HG03378 (cell line): ENCODE results near the gene LAMB2.

Experiments used
- ATAC-seq: cut with Tn5 transposase; IDR thresholded peaks from one replicate; pipeline ENCODE4 v1.9.1; 2021; ENCODE audit warnings: mild to moderate bottlenecking, moderate library complexity; ENCODE audit not compliant: unreplicated experiment

The LAMB2 gene

DNA sequence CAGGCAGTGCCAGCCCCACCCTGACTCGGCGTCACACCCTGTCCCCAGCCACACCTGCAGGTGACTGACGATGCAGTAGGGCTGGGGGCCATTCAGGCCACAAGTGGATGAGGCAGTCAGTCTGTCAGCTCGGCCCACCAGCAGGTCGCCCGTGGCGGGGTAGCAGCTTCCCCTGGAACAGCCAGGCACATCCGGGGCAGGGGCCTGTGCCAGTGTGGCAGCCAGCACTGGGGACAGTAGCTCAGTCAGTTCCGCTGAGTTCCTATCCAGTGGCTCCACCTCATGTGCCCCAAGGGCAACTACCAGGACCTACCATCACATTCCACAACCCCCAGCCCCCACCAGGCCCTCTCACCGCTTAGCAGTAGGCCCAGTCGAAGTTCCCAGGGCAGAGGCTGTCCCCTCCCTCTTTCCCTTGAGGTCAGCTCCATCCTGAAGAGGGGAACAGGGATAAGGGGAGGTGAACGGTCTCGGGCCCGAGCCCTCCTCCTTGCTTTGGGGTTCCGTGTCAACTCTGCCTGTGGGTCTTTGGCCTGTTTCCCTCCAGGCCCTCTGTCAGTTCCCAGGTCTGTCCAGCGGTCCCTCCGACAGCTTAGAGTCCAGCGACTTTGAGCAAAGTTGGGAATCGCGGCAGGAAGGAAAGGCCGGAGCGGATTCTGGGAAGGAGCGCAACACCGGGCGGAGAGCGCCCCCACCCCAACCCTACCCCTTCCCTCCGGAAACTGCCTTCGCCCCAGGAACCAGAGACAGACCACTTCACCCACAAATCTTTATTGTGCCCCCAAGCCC lies at the start of gene LAMB2:
TSS of gene LAMB2 (minus strand) at position 614 of the 789 bp plus-strand sequence. CDS start at position 431, 183 bp downstream.
- ATAC-seq: no peak

DNA sequence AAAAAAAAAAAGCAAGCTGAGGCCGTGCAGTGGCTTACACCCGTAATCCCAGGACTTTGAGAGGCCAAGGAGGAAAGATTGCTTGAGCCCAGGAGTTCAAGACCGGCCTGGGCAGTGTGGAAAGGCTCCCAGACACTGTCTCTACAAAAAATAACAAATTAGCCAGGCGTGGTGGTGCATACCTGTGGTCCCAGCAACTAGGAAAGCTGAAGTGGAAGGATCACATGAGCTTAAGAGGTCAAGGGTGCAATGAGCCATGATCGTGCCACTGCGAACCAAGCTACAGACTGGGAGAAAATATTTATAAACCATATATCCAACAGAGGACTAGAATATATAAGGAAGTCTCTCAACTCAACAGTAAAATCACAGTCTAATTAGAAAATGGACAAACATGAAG lies 48.5 kb upstream of the LAMB2 start:
- no peak for ATAC-seq

DNA sequence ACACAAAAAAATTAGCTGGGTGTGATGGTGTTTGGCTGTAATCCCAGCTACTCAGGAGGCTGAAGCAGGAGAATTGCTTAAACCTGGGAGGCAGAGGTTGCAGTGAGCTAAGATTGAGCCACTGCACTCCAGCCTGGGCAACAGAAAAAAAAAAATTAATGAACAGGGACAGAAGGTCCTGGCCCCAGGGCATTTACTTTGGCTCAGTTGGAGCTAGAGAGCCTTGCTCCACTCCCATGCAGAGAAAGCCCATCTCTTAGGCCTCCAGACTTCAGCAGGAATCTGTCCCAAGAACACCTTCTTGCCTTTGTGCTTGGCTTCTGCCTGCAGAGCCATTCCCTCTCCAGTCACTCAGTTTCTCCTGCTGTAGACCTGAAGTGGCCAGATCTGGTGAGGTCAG lies 47.3 kb upstream of the LAMB2 start:
- ATAC-seq: no peak

DNA sequence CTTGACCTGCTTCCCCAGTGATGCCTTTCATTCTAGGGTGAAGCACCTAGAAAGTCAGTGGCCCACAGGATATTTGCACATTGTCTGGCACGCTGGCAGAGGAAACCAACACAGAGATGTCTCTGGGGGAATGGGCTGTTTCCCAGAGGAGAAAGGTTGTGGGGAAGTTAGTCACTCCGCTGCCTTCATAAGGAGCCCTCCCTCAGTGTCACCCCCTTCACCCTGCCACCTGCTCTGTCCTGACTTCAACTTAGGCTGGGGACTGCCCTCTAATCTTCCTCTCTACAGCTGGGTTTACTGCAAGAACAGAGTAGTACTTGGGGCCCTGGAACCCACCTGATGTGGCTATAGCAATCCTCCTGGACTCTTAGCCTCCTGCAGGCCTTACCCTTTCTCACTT lies 44.2 kb upstream of the LAMB2 start:
- no peak for ATAC-seq

DNA sequence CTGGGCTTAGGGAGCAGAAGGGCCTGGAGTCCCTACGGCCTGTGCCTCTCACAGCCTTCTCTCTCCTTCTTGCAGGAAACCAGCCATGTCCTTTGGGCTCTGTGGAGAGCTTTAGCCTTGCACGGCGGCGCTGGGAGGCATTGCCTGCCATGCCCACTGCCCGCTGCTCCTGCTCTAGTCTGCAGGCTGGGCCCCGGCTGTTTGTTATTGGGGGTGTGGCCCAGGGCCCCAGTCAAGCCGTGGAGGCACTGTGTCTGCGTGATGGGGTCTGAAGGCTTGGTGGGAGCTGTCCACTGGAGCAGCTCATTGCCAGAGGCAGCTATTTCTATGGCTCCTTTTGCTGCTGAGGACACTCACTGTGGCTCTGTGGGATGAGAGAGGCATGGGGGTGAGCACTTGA lies 42.7 kb upstream of the LAMB2 start:
- ATAC-seq: no peak

DNA sequence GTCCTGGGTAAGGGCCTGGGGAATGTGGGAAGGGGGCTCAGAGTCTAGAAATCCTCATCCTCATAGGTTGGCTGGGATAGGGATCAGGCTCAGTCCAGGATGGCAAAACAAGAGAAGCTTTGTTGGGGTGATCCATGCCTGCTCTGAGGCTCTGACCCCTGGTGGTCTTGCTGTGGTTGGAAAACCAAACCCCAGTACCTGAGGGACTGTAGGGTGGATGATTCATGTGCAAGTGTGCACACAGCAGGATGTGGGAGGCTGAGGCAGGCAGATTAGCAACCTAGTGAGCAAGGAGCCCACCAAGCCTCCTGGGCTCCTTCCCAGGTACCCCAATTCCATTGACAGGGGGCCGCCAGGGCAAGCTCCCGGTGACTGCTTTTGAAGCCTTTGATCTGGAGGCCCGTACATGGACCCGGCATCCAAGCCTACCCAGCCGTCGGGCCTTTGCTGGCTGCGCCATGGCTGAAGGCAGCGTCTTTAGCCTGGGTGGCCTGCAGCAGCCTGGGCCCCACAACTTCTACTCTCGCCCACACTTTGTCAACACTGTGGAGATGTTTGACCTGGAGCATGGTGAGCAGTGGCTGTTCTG lies 41.6 kb upstream of the LAMB2 start:
- ATAC-seq: no peak

DNA sequence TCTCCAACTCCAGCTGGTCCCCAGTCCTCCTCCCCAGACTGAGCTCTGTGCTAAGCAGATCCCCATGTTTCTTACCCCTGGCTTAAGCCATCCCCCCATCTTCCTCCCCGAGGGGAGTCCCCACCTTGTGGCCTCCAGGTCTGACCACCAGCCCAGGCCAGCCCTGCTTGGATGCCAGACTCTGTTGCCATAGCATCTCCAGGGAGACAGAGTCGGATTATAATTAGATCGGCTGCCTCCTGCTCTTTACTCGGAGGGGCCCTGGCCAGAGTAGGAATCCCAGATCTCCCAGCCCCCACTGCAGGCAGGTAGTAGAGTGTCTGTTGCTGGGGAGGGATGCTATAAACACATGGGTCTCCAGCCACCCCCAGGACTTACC lies 40.9 kb upstream of the LAMB2 start:
- ATAC-seq: no peak

DNA sequence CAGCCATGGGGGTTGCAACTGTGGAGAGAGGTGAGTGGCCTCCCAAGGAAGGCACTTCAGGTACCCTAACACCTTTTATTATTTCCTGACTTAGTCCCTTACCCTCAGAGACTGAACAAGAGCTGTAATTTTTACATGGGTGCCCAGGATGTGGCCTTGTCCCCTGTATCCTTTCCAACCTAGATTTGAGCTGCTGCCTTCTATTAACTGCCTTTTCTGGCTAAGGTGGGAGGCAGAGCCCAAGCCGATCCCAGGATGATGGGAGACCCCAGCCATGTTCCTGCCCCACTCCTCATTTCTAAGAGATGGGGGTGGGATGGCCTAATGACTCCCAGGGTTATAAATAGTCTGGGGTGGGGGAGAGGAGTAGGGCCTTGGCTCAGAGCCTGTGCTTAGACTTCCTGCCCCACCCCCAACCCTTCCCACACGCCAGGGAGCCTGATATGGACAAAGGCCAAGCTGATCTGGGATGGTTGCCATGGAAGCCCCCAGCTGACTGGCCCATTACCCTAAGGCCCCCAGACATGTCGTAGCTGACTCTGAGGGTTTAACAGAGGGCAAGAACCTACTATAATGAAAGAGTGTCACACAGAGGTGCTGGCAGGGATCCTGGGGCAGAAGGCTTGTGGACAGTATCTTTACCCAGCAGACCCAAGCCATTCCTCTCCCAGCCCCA lies 40.4 kb upstream of the LAMB2 start:
- ATAC-seq: no peak

DNA sequence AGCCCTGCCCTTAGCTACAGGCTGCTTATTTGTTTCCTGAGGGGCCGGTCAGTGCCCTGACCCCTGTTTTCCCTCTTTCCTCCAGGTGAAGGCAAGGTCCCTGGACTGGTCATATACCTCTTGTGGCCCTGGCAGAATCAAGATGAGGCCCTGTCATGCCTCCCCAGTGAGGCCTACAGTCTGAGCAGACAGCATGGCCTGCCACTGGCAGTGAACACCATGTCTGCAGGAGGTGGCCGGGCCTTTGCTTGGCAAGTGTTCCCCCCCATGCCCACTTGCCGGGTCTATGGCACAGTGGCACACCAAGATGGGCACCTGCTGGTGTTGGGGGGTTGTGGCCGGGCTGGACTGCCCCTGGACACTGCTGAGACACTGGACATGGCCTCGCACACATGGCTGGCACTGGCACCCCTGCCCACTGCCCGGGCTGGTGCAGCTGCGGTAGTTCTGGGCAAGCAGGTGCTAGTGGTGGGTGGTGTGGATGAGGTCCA lies 39.7 kb upstream of the LAMB2 start:
- no peak for ATAC-seq

DNA sequence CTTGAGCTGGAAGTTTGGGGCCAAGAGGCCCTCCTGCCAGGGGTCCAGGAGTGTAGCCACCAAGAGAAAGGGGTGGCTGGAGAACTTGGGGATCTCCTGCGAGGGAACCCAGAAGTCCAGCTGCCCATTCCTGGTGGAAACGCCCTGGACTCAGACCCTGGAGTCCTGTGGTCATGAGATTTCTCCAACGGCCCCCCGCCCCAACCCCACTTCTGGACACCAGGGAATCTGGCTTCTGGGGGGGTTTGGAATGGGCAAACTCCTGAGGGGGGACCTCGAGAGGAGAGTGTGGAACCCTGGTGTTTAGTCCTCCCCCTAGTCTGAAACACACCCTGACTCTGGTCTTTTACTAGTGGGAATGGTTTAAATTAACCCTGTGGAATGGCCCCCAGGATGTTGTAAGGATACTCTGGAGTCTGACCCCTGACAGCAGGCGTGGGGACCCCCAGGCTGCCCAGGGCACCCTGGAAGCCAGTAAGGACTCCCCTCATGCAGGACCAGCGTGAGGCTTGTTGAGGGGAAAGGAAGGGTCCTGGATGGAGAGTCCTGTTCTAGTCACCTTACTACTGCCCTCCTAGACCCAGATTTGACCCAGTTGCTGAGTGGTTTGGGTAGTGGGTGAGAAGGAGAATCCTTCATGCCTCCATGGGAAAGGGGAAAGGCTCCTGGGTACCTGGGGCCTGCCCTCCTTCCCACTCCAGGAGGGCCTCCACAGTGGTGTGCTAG lies 39.1 kb upstream of the LAMB2 start:
- no peak for ATAC-seq

DNA sequence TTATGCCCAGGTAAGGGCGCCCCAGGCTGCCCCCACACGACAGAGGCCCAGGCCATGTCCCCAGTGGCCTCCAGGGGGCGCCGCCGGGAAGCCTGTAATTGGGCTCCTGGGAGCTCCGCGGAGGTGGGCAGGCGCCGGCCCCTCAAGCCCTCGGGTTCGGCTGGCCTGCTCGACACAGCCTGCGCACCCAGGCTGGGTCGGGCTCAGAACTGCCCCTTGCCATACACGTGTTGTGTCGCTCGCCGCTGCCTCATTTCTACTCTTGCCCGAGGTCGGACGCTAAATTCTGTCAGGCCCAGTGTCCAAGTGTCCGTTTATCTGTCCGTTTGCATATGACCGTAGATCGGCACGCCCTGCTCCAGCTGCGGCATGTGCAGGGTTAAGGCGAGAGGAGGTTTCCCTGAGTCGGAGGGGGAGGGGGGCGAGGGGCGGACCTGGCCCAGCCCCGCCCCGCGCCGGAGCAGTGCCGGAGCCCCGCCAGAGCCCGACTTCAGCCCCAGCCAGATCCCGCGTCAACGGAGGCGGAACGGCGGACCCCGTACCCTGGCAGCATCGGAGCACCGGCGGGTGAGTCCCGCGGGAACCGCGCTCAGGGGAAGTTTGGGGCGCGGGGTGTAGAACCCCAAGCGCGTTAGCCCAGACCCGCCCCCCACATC lies 38.4 kb upstream of the LAMB2 start, which contains the start of gene KLHDC8B:
TSS of gene KLHDC8B (plus strand) at position 480 of the 656 bp plus-strand sequence. CDS start 1,172 bp downstream, outside the sequence.
- no peak for ATAC-seq

DNA sequence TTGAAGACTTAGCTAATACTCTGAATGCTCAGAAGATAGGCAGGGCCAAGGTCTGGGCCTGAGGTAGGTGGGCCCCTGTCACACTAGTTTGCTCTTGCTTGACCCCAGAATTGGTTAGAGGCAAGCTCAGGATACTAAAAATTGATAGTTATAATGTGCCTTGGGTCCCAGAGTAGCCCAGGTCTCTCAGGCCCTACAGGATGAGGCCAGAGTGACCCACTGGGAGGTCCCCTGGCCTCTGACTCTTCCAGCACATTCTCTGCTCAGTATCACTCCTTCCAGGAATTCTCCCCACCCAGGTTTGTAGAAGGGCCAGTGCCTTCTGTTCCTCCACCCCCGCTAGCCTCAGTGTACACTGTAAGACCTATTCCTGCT lies 37.9 kb upstream of the LAMB2 start:
- ATAC-seq: no peak

DNA sequence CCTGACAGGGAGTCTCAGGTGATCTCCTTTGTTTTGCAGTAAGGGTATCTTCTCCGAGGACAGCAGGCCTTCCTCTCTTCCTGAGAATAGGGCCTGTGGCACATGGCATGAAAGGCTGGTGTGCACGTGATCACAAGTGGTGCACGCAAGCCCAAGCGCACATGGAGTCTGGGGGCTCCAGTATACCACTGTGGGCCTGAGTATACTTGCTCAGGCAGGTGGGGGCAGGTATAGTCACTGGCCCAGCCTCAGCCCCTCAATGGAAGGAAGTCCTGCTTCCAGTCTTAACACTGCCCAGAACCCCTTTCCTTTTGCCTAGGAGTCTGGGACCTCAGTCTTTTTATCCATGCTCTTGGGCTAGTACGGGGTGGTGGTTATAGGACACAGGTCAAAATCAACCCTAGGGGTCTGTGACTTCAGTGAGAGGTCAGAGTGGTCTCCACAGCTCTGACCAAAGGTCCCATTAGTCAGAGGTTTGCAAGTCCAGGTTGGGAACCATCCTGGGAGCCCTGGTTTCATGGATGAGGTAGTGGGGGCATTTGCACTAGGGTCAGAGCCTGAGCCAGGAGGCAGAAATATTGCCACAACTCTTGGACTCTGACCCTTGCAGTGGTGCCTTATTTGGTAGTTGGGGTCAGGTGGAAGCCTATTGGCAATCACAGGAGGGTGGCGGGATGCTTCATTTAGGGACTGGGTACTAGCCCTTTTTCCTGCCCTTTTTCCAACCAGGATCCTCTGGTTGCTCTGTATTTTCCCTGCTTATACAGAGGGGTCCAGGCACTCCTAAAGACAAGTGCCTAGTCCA lies 34.1 kb upstream of the LAMB2 start:
- ATAC-seq: no peak

DNA sequence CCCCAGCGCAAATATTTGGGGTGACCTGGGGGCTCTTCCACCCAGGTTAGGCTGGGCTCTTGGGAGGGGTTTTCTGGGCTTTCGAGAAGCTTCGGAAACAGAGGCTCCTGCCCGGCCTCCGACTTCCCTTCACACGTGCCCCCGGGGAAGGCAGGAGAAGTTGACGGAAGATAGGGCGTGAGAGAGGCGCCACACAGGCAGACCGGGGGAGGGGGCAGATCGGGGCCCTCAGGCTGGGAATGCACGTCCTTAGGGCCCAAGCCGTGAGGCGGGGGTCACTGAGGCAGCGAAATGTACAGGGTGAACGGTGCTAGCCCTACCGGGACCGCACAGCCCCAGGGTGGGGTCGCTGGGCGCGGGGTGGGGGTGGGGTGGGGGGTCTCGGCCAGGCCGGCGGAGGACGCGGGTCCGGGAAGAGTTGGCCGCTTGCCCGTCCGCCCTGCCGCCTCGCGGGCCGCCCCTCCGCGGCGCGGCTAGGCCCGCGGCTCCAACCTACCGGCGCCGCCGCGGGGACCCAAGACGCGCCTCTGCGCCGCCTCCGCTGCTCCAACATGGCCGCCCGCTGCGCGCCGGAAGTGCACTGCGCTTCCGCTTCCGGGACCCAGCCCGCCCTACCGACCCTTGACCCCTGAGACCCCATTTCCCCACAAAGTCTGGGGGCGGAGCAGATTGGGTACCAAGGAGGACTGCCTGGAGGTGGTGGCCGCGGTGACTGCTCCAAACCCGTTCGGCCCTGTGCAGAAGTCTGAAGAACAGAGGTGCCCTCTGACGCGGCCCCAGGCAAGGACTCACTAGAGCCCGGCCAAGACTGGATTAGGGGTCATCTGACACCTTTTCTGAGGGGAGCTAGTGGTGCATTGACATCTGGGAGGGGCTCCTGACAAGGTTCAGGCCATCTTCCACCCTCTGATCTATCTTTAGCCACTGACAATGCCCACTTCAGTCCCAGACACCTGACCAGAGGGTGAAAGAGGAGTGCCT lies 33.2 kb upstream of the LAMB2 start, which contains the start of gene CCDC71:
TSS of gene CCDC71 (minus strand) at position 561 of the 981 bp plus-strand sequence. CDS start 2,123 bp downstream, outside the sequence.
- ATAC-seq: no peak

DNA sequence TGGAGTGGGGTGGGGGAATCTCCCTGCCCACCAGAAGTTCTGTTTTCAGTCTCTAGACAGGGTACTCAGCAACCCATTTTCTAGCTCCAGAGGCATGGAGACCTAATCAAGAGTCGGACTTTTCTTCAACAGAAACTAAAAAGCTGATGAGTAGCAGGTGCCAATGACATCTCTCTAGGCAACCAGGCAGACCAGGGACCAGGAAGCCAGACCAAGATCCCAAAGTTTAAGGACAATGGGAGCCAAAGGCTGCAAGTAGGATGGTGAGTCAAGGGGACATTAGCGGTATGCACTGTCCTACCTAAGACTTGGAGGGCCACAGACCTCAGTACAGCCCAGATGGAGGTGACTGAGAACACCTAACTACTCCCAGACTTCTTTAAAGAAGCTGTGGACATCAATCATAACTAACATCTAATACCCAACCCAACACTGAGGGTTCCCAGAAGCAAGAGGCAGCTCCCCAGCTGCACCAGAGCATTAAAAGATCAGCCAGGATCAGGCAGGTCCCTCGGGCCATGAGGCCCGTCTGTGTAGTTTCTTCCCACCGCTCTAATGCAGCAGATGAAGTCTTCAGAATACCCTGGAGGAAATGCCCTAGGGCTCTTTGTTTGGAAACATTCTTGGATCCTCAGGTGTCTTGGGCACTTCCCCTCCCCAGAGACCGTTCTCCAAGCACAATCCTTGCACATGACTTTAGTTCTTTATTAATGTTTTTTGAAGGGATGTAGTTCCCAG lies 32.3 kb upstream of the LAMB2 start:
- ATAC-seq: no peak

DNA sequence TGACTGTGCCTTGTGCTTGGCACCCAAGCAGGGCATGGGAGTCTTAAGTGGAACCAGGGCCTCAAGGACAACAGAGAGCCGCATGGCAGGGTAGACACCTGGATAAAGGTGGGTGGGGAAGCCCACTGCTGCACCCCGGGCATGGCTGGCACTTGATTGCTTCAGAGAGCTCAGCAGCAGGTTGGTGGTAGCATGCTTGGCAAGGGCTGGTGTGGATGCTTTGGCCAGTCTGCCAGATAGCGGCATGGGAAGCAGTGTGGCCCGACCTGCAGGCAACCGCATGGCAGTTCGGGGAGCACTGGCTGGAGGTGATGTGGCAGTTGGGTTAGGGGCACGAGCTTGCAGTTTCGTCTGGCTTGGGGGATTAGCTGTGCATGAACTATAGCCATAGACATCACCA lies 30.8 kb upstream of the LAMB2 start:
- ATAC-seq: no peak

DNA sequence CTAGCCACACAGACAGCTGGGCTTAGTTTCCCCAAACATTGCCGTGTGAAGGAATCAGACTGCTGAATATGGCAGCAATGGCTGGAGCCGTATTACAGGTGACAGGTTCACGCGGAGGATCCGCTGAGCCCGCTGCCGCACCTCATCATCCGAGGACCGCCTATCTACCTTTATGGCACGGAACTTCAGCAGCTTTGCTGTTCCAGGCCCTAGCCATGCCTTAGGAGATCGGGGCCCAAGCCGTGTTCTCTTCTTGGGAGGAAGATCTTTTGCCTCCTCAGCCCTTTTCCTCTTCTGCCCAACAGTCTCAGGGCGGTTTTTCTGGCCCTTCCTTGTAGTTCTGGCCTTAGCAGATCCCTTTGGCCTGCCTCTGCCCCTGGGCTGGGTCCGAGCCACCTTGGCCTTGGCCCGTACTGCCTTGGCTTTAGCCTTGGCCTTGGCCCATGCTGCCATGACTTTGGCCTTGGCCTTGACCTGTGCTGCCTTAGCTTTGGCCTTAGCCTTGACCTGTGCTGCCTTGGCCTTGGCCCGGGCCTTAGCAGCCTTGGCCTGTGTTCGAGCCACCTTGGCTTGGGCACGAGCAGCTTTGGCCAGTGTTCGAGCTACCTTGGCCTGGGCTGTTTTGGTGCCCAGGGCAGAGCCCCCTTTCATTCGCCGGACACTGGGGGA lies 30.0 kb upstream of the LAMB2 start:
- no peak for ATAC-seq
